B cell (primary cell): ENCODE results near the gene SLC39A7.

Experiments
- EZH2 ChIP-seq: IDR thresholded peaks from 2 replicates; pipeline ENCODE4 v1.6.1; 2012; ENCODE audit warnings: borderline replicate concordance, low read depth, mild to moderate bottlenecking, moderate library complexity, low read length; ENCODE audit not compliant: insufficient read depth, poor library complexity, severe bottlenecking
- TF ChIP-seq, protein P1 (sequence below): fragments of 200-600 bp; IDR thresholded peaks from one replicate; pipeline ENCODE4 v1.8.0; 2022; ENCODE audit warnings: antibody characterized with exemption, mild to moderate bottlenecking

DNA sequence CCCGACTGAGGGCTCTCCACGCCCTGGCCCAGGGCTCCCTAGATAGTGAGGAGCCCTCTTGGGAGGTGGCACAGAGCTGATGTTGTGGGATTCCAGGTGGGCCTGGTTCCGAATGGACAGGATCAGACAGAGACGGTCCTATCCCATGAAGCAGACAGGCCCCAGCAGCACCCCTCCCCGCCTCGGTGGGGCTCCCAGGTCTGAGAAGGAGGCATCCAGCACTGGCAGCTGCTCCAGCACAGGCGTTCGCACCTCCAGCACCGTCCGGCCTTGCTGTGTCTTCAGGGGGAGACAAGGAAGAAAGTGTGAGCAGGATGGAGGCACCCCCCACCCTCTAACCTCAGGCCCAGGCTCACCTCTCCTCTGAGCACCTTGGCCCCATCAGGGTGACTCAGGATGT, 37.1 kb upstream of the SLC39A7 start:
- TF ChIP-seq EZH2, result no peak
- TF ChIP-seq, protein P1, sequence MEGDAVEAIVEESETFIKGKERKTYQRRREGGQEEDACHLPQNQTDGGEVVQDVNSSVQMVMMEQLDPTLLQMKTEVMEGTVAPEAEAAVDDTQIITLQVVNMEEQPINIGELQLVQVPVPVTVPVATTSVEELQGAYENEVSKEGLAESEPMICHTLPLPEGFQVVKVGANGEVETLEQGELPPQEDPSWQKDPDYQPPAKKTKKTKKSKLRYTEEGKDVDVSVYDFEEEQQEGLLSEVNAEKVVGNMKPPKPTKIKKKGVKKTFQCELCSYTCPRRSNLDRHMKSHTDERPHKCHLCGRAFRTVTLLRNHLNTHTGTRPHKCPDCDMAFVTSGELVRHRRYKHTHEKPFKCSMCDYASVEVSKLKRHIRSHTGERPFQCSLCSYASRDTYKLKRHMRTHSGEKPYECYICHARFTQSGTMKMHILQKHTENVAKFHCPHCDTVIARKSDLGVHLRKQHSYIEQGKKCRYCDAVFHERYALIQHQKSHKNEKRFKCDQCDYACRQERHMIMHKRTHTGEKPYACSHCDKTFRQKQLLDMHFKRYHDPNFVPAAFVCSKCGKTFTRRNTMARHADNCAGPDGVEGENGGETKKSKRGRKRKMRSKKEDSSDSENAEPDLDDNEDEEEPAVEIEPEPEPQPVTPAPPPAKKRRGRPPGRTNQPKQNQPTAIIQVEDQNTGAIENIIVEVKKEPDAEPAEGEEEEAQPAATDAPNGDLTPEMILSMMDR, result no peak
